ENCODE measurements around the gene DNM2.

DNA sequence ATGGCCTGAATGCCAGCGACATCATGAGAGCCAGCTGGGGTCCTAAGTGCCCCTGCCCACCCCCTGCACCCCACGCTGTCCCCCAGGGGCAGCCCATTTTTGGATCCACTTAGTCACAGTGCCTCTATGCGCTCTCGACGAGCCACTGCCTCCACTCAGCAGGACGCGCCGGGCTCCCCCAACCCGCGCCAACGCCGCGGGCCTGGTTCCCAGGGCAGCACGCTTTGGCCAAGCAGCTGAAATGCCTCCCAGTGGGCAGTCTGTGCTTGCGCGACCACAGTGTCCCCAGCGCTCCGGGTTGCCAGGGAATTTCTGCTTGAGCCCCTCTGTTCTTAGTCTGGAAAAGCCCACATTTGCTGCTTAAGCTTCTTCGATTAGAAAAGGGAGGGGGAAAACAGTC lies 78.8 kb downstream of the DNM2 start:
- TF ChIP-seq POLR2A (IDR thresholded peaks at IDR 0.05; ENCODE audit: low read depth, low read length) = no peak
- no peak for TF ChIP-seq TAF1 (IDR thresholded peaks at IDR 0.05; ENCODE audit: borderline replicate concordance, low read depth, low read length)

Measured in GM12892 (cell line).